ENCODE measurements around the gene CABS1. TPM values are rescaled to one million over a fixed set of nuclear protein-coding genes. Genes with fewer than 3 reads are reported as not detected.

Gene CABS1
- not detected for total RNA-seq

DNA sequence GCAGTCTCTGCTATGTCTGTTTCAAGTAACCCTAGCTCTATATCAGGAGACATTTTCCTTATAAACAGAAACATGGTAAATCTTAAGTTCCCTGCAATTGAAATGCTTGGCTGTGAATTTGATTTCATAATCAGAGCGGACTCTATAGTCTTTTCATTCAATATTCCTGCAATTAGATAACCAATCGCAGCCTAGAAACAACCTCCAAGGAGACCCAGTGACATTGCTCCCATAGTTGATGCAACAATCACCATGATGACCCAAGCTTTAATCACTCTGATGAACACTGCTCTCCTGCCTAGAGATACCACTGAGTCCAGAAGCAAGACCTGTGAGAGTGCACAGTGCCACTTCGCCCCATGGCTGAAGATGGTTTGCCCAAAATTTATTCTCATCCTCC is at the start of gene CABS1:
TSS of gene CABS1 (plus strand) at position 301 of the 400 bp plus-strand sequence. CDS start at position 360, 59 bp downstream.
- DNase-seq (ENCODE audit: low spot score) = no peak

DNA sequence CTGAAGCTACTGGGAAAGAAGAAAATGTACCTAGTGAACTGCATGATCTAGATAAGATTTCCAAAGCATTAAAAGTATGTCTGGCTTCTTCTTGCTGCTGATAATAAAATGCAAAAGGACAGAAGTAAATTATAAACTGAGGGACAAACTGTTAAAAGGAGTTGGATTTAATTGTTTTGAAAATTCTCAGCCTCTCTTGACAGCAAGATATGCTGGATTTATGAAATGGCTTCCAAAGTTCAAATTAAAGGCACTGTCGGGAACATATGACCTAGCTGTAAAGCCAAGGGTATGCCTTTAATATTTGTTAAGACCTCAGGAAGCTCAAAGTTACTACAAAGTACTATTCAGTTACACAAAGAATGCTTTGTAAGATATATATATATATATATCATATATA is 46.1 kb upstream of the CABS1 start:
- no peak for DNase-seq (ENCODE audit: low spot score)

DNA sequence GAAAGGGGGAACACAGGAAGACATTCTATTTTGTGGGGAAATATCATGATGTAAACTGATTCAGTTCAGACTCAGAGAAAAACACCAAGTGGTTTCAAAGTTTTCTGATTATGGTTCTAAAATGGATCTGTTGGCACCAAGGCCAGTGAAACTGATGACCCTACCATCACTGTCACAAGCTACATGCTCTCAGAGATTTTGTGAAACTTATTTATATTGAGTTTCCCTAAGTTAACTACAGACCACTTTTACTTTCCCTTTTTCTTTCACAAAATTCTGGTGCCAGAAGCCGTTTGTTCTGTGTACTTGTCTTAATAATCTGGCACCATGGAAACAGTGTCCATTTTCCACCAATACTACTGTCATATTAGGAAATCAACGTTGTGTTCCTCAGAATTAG is 43.4 kb upstream of the CABS1 start:
- no peak for DNase-seq (ENCODE audit: low spot score)

DNA sequence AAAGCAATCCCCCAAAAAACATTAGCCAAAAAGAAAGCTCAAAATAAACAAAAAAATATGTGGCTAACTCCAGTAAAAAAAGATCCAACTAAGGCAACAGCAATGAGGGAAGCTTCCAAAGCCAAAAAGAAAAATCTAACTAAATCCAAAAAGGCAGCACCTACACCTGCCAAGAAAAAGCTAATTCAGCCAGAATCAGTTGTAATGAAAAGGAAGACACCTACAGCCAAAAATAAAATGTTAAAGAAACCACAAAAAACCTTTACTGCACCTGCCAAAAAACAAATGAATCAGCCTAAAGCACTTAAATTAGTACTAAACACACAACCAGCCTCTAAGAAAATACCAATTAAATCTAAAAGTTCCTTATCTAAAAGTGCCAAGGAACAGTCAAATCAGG is 37.2 kb upstream of the CABS1 start:
- no peak for DNase-seq (ENCODE audit: low spot score)

DNA sequence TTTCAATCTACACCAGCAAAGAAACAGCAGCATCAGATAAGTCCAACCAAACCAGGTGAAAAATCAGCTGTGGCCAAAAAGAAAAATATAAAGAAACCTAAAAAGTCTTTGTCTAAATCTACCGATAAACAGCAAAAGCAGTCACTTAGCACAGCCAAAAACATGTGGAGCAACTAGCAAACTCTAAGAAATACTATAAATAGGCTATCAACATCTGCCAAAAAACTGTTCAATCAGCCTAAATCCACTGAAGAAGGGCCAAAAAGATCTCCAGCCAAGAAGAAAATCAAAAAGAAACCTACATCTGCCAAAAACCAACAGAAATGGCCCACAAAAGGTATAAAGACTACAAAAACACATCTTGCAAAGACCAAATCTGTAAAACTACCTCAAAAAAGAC is 36.7 kb upstream of the CABS1 start:
- no peak for DNase-seq (ENCODE audit: low spot score)

DNA sequence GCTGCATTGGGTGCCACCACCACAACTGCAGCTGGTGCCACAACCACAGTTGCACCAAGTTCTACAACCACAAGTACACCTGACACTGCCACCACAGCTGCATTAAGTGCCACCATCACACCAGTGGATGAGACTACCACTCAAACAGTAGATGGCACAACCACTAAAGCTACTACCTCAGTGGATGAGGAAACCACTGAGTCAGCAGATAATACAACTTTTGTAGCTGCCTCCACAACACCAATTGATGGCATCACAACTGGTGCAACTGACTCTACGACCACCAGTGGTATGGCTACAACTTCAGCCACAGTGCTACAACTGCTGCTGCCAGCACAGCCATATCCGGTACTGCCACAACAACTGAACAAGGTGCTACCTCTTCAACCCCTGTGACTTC is 35.1 kb upstream of the CABS1 start:
- DNase-seq (ENCODE audit: low spot score) = no peak

DNA sequence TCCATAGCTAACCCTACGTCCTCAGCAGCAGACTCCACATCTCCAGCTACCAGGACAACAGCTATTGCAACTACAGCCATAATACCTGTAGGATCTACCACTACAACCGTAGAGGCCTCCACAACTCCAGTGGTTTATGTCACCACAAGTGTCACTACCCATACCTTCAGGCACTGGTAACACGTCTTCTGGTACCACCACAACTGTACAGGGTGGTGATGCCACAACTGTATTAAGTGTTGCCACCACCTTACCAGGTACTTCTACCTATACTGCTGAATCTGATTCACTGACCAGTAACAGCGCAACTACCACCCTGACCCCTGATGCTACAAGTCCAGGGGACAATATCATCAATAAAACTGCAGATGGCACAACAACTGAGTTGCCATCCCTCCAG is 34.6 kb upstream of the CABS1 start:
- DNase-seq (ENCODE audit: low spot score) = no peak

DNA sequence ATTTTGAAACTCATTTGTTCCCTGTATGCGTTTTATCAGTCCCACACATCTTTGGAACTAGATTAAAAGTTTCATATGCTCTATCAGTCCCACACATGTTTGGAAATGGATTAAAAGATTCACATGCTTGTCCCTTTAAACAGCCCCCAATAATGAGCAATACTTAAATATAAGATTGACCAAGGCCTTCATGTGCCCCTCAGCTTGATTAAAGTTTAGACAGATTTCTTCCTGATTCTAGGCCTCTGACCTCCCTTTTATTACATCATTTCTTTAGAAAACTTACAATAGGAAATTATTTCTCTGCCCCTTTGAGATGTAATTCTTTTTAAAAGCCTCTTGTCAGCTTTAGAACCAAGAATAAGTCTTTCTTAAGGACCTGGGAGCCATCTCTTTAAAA is 31.7 kb upstream of the CABS1 start:
- no peak for DNase-seq (ENCODE audit: low spot score)

DNA sequence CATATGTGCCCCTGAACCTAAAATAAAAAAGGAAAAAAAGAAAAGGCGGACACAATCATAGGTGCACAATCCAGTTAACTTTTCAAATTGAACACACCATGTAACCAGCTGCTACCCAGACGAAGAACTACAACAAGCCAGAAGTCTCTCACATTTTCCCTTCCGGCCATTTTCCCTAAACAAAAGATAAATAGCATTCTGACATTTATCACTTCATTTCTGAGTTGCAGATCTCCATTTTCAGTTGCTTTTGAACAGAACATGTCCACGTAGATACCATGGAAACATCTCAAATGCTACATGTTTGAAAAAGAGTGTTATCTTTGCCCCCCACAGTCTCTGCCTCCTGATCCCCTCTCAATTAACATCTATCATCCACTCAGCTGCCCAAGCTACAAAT is 29.2 kb upstream of the CABS1 start:
- no peak for DNase-seq (ENCODE audit: low spot score)

DNA sequence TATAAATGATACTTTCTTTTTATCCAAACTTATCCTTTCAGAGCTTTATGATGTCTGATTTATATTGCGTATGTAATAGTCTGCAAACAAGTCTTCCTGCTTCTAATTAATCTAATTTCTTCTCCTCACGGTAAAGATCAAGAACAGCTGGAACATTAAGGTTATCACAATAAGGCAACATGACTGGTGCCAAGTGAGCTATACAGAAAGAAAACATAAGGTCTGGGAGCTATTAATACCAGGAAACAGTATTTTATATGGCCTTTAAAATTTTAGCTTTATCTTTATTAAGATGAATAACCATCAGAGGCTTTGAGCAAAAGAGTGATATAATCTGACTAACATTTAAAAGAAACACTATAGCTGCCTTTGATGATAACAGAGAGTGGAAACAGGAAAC is 28.7 kb upstream of the CABS1 start:
- no peak for DNase-seq (ENCODE audit: low spot score)

DNA sequence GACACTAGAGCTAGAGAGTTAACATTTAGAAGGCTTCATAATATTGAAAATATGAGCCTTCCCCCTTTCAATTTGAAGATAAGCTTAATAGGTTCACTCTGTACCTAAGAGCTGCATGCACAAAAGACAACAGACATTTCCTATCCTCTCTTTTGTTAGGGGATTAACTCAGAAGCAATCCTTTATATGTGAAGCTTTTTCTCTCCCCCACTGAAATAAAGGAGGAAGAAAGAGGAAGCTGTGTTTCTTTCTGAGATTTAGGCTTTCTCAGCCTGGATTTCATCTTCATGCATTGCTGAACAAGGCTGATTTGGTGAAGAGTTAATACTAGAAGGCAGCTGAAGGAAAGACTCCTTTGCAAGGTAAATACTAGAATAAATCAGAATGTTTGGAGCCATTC is 21.0 kb upstream of the CABS1 start:
- DNase-seq (ENCODE audit: low spot score) = no peak

DNA sequence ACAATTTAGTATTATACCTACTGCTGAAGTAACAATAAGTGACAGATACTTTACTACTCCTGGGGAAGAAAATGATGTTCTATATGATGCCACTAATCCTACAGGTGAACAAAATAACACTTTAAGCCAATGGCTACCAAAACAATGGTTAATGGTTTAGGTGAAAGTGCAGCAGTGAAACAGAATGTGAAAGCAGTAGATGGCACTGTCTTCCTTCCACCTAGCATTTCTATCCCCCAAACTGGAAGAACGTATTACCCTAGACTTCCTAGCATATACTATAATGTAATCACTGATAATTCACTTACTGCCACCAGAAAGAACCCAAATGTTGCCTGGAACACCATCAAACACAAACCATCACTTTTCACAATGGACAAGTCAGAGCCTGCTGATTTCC is 18.9 kb upstream of the CABS1 start:
- DNase-seq (ENCODE audit: low spot score) = no peak

DNA sequence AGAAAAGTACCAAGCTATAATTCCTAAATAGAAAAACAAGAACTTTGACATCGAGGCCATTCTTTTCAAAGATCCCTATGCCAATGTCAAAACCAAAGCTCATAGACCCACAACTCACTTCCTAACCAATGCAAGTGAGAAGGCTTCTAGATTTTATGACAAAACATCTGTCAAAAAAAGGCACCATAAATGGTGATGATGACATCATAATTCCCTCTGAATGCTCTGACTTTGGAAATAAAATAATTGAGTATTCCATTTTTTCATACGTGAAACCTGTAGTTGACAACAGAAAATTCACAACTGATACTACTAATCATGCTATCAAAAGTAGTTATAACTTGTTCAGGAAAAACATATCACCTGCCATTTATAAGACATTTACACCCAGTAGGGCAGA is 8.7 kb upstream of the CABS1 start:
- no peak for DNase-seq (ENCODE audit: low spot score)

DNA sequence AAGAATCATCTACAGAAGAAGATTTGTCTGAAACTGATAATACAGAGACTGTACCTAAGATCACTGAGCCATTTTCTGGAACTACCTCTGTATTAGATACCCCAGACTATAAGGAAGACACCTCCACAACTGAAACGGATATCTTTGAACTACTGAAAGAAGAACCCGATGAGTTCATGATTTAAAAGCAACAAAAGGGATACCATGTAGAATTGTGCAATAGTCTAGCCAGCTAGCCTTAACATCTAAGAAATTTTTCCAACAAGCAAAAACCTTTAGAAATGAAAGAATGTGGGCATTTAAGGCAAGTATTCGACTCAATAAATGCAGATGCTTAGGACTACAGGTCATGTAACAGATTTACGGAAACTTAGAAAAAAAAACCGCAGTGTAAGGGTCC is 1.3 kb downstream of the CABS1 start:
- DNase-seq (ENCODE audit: low spot score) = no peak

DNA sequence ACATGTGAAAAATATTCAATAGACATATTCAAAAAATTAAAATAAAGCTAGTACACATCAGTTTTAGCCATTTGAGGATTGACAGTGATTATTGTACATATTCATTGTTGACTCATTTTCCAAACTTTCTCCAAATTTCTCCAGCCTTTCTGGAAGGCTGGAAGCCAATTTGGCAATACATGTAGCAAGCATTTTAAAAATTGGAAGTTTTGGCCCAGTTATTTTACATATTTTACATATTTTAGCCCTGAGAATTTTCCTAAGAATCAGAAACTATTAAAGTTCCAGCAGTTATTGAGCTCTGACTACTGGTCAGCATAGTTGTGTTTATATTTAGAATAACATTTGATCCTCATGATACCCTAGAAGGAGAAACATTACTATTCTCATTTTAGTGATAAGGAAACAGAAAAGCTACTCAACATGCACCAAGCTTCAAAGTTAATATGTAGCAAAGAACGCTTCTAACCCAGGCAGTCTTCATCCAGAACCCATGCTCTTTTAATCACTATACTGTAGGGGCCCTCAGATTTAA is 3.2 kb downstream of the CABS1 start:
- no peak for DNase-seq (ENCODE audit: low spot score)

DNA sequence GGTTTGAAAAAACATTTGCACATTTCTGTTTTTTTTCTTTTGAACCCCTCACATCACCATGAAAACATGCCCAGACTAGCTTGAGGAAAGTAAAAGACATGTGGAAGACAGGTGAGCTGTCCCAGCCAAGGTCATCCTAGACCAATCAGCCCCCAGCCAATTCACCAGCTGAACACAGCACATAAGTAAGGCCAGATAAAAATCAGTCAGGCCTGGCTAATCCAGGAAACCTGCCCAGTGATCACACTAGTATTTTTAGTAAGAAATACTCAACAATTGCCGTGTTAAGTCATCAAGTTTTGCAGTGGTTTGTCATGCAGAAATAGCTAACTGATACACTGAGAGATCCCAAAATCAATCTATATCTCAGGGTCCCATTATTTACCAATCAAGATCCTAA is 21.4 kb downstream of the CABS1 start:
- DNase-seq (ENCODE audit: low spot score) = no peak

DNA sequence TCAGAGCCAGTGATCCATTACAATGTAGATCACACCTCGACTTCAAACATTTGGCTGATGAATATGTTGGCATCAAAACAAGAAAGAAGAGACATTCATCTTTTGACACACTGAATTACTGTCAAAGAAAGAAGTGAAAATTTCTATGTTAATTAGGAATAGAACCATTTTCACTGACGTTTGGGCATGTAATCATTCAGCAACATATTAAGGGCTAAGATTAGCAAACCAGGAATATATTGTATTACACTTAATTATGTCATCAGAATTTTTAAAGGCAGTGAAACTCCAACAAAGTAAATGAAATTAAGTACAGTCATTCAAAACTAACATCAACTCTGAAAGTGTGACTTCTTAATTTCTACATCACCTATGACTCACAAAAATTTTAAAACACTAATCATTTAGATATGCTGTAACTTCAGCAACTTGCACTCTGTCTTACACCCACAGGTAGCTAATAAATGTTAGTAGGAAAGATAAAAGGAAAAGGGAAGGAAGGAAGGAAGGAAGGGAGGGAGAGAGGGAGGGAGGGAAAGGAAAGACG is 24.4 kb downstream of the CABS1 start:
- DNase-seq (ENCODE audit: low spot score) = no peak

DNA sequence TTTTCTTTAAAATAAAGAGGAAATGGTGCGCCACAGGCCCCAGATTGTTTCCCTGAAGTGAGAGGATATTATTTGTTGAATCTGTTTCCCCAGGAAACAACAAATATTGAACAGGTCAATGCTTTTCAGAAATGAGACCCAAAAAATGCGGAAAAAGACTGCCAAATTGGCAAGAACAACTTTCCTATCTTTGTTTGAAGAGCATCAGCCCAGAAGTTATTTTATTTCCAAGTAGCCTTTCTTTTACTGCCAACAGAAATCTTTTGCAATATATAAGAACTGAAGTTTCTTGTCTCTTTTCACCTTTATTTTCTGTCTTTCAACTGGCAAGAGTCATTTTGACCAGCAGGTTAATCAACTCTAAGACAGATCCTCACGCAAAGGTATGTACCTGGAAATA is 25.7 kb downstream of the CABS1 start, which contains the start of gene SMR3A:
TSS of gene SMR3A (plus strand) at position 301 of the 400 bp plus-strand sequence. CDS start 1,356 bp downstream, outside the sequence.
- no peak for DNase-seq (ENCODE audit: low spot score)

DNA sequence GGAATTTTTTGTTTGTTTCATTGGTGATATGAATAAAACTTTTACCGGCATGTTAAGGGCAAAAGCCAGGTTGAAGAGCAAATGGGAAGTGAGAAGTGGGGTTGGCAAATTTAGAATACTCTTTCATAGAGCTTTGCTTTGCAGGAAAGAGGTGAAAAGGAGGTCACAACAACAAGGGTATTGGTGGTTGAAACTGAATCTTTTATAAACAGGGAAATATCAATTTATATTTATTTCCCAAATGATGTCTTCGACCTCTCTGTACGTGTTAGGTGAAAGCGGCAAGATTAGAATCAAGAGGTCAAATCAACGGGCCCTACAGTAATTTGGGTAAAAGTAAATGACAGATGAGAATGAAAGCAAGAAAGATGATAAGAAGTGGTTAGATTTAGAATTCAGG is 29.2 kb downstream of the CABS1 start:
- DNase-seq (ENCODE audit: low spot score) = no peak

DNA sequence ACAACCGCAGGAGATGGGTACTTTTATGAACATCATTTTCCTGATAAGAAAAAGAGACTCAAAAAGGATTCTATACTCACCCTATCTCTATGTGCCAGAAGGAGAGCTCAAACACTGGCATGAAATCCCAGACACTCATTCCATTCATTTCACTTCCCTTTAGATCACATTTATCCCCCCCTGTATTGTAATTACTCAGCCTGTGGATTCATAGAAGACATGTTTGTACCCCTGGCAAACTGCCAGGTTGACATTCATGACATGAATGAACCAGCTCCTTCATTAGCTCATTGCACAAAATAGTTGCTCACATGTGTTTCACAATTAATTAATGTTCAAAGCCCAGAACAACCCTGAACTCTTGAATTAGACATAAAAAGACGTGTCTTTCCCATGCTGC is 30.7 kb downstream of the CABS1 start:
- no peak for DNase-seq (ENCODE audit: low spot score)

DNA sequence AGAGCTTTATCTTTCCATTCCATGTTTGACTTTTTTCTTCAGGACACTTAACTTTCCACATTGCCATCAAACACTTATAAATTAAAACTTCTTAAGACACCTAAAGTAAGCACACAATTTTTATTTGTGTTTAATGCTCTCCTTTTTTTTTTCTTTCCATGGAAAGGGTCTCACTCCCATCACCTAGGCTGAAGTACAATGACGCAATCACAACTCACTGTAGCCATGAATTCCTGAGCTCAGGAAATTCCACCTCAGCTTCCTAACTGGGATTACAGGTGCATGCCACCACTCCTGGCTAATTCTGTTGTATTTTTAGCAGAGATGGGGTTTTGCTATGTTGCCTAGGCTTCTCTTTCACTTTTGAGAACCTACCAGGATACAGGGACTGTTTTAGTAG is 33.0 kb downstream of the CABS1 start:
- DNase-seq (ENCODE audit: low spot score) = no peak

DNA sequence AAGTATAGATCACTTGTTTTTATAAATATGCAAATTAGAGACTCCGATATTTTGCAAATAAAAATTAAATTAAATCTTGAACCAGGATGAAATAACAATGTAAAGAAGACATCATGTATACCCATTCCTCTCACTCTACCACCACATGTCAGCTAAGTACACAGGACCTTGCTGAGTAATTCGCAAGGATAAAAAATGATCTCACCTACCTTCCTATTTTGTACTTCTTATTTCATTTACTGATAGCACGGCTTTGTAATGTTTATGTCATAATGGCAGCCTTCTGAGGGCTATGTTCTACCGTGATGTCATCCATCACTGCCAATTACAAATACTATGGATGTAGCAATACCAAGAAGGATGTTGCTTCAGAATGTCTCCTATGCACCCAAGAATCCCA is 37.2 kb downstream of the CABS1 start:
- DNase-seq (ENCODE audit: low spot score) = no peak

DNA sequence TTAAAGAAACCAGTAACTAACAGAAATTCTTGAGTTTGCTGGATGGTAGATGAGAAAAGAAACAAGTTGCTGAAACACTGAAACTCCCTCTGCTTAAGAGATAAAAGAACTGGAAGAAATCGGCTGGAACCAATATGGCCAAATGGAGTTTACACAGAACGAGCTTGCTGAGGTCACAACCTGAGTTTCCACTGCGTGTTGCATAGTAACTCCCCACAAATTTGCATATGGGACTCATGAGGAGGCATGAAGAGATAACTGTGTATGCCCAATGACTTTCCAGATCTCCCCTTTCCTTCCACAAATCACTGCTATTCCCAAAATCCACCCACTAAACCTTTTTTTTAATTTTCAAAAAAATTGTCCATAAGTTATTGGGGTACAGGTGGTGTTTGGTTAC is 38.0 kb downstream of the CABS1 start:
- DNase-seq (ENCODE audit: low spot score) = no peak

DNA sequence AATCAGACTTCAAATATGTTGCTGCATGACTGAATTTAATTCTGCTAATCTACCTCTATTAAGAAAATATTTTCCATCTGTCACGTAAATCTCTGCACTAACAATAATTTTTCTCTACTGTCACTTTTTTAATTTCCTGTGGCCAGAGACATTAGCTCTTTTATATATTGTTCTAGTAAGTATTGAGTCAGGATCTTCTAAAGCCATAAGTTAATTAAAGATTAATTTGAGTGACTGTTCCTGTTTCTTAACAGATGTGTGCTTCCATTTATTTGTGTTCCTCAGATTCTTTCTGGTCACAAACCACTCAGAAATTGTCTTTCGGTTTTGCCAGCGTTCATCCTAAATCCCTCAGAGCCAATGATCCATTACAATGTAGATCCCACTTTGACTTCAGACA is 45.8 kb downstream of the CABS1 start:
- DNase-seq (ENCODE audit: low spot score) = no peak

All from ureter (tissue), 1 donor.